Hepatocyte (in vitro differentiated cells): ENCODE results near the gene IMMP2L. TPM values are rescaled to one million over a fixed set of nuclear protein-coding genes. Genes with fewer than 3 reads are reported as not detected.
A peak's percentile ranks its signal among the peaks of the same experiment; 100 is the strongest.

Experiments
- DNase-seq: peaks from one replicate; pipeline ENCODE4 v3.0.0-alpha.2; 2016; ENCODE audit warnings: low spot score
- H2AFZ ChIP-seq: fragments of 200-600 bp; sonication (generic); 2 replicates; pipeline ENCODE4 v1.6.0; 2016; ENCODE audit warnings: antibody characterized with exemption, mild to moderate bottlenecking
- H3K27ac ChIP-seq: fragments of 200-600 bp; sonication (generic); 2 replicates; pipeline ENCODE4 v1.5.1; 2016; ENCODE audit warnings: mild to moderate bottlenecking
- H3K27me3 ChIP-seq: fragments of 200-600 bp; sonication (generic); 2 replicates; pipeline ENCODE4 v1.6.1; 2016
- H3K36me3 ChIP-seq: fragments of 200-600 bp; sonication (generic); replicated peaks from 2 replicates; pipeline ENCODE4 v1.5.1; 2016; ENCODE audit warnings: low read depth; ENCODE audit not compliant: insufficient read depth
- H3K4me1 ChIP-seq: fragments of 200-600 bp; sonication (generic); 2 replicates; pipeline ENCODE4 v1.5.1; 2016; ENCODE audit warnings: mild to moderate bottlenecking, moderate library complexity; ENCODE audit not compliant: insufficient read depth
- H3K4me2 ChIP-seq: fragments of 200-600 bp; sonication (generic); 2 replicates; pipeline ENCODE4 v1.6.0; 2016
- H3K4me3 ChIP-seq: fragments of 200-600 bp; sonication (generic); 2 replicates; pipeline ENCODE4 v1.5.1; 2016; ENCODE audit warnings: mild to moderate bottlenecking
- H3K79me2 ChIP-seq: fragments of 200-600 bp; sonication (generic); 2 replicates; pipeline ENCODE4 v1.6.0; 2017; ENCODE audit warnings: mild to moderate bottlenecking
- H3K9me2 ChIP-seq: fragments of 200-600 bp; sonication (generic); replicated peaks from 2 replicates; pipeline ENCODE4 v1.6.0; 2017; ENCODE audit warnings: mild to moderate bottlenecking; ENCODE audit not compliant: insufficient read depth
- H3K9me3 ChIP-seq: fragments of 200-600 bp; sonication (generic); 2 replicates; pipeline ENCODE4 v1.5.1; 2016; ENCODE audit warnings: low read depth, mild to moderate bottlenecking
- H4K20me1 ChIP-seq: fragments of 200-600 bp; sonication (generic); 2 replicates; pipeline ENCODE4 v1.6.0; 2016; ENCODE audit warnings: mild to moderate bottlenecking; ENCODE audit not compliant: insufficient read depth, poor library complexity, severe bottlenecking
- EZH2 ChIP-seq: fragments of 200-600 bp; sonication (generic); IDR thresholded peaks from 2 replicates; pipeline ENCODE4 v1.6.1; 2016; ENCODE audit warnings: antibody characterized with exemption, mild to moderate bottlenecking, borderline replicate concordance
- EZH2phosphoT487 ChIP-seq: fragments of 200-600 bp; sonication (generic); IDR thresholded peaks from one replicate; pipeline ENCODE4 v1.6.1; 2018; ENCODE audit warnings: antibody characterized with exemption, mild to moderate bottlenecking, low read depth, moderate library complexity; ENCODE audit not compliant: unreplicated experiment, severe bottlenecking
- WGBS: methylation state at CpG from one replicate; pipeline ENCODE4 v1.1.6; 2016; ENCODE audit warnings: low lambda C conversion rate; ENCODE audit errors: missing lambda C conversion rate; 5-methylcytosine and 5-hydroxymethylcytosine counted together
- polyA plus RNA-seq: library from polyadenylated mRNA; unstranded; fragments of >200 nt; fragmentation: Nextera tagmentation; extraction: Ambion mirVana; gene quantifications from 2 replicates; pipeline ENCODE4 v1.2.1, GENCODE V29; 2016
- total RNA-seq: library from RNA; depleted of rRNA; stranded (reverse); fragments of >200 nt; gene quantifications from 2 replicates; pipeline ENCODE4 v1.2.3, GENCODE V29; 2014
- TF ChIP-seq, protein P1 (sequence below): fragments of 200-600 bp; sonication (generic); IDR thresholded peaks from 2 replicates; pipeline ENCODE4 v1.5.1; 2016; ENCODE audit warnings: antibody characterized with exemption, mild to moderate bottlenecking; ENCODE audit not compliant: poor library complexity

The IMMP2L gene
- total and polyA plus RNA-seq, 2 experiments from 2014 or later: 13.3 to 17.6 TPM

DNA sequence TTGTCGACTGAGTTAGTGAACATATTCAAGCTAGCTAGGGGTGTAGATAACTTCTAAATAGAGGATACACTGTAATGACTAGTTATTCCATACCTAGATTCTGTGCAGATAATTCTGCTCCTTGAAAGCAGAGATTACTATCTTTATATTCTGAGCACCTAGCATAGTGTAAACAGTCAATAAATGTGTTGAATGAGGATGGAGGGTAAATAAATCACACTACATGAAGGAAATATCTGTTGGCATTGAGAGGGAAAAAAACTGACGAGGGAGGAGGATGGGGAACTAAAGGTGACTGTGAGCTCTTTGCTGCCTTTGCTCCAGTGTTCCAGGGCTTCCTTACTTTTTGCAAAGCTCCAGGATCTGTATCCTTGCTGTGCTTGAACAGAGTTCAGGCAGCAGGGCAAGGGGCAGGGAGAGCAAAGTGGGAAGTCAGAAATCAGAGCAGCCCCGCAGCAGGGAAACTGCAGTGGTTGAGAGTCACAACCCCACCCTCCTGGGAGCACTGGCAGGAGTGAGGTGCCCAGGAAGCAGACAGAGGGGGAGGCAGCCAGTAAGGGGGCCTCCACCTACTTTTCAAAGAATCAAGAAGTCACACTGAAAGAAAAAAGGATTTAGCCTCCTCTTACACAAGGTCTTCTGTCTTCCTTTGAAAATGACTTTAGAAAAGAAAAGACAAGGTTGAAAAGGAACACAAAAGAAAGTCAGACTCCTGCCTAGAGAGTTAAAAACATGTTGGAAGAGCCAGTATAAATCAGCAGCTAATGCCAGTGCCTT is 543.1 kb downstream of the IMMP2L start:
- no peak for DNase-seq
- no peaks in the 10 kb centered on the region for H3K9me2 ChIP-seq
- H3K36me3 ChIP-seq: no peaks in the 10 kb centered on the region
- H3K9me3 ChIP-seq: no peaks in the 10 kb centered on the region
- H4K20me1 ChIP-seq: no peaks in the 10 kb centered on the region
- H3K27ac ChIP-seq: no peak overlapping the region
- TF ChIP-seq EZH2phosphoT487 (no peak), EZH2 (no peak)
- TF ChIP-seq, protein P1, sequence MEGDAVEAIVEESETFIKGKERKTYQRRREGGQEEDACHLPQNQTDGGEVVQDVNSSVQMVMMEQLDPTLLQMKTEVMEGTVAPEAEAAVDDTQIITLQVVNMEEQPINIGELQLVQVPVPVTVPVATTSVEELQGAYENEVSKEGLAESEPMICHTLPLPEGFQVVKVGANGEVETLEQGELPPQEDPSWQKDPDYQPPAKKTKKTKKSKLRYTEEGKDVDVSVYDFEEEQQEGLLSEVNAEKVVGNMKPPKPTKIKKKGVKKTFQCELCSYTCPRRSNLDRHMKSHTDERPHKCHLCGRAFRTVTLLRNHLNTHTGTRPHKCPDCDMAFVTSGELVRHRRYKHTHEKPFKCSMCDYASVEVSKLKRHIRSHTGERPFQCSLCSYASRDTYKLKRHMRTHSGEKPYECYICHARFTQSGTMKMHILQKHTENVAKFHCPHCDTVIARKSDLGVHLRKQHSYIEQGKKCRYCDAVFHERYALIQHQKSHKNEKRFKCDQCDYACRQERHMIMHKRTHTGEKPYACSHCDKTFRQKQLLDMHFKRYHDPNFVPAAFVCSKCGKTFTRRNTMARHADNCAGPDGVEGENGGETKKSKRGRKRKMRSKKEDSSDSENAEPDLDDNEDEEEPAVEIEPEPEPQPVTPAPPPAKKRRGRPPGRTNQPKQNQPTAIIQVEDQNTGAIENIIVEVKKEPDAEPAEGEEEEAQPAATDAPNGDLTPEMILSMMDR: no peak
- no peaks in the 10 kb centered on the region for H3K27me3 ChIP-seq
- H3K4me2 ChIP-seq: peak overlapping the region; percentile 31
- H3K4me3 ChIP-seq: no peak overlapping the region
- no peaks in the 10 kb centered on the region for H3K4me1 ChIP-seq
- WGBS: 49% methylated on average over 3 of the region's 3 CpGs
- no peak overlapping the region for H2AFZ ChIP-seq
- no peaks in the 10 kb centered on the region for H3K79me2 ChIP-seq

DNA sequence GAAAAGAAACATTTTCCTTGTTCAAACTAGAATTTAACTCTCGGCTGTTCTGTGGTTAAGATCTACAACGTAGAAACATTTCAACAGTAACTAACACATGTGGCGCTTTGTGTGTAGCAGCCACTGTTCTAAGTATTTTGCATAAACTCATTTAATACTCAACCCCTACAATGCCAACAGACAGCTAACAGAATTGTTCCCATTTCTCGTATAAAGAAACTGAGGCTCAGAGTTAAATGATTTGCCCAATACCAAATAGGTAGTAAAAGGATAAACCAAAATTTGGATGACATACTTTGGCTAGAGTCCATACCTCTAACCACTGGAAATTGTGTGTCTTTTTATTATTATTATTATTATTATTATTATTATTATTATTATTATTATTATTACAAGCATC is 543.8 kb downstream of the IMMP2L start:
- H4K20me1 ChIP-seq: no peaks in the 10 kb centered on the region
- no peak for DNase-seq
- H2AFZ ChIP-seq: no peak overlapping the region
- no peaks in the 10 kb centered on the region for H3K9me2 ChIP-seq
- WGBS: 95% methylated on average over 4 of the region's 4 CpGs
- no peaks in the 10 kb centered on the region for H3K9me3 ChIP-seq
- no peak overlapping the region for H3K4me2 ChIP-seq
- H3K27ac ChIP-seq: no peak overlapping the region
- no peak for TF ChIP-seq EZH2phosphoT487
- TF ChIP-seq, protein P1: no peak
- no peak for TF ChIP-seq EZH2
- H3K36me3 ChIP-seq: no peaks in the 10 kb centered on the region
- H3K27me3 ChIP-seq: no peaks in the 10 kb centered on the region
- H3K4me3 ChIP-seq: no peak overlapping the region
- no peaks in the 10 kb centered on the region for H3K79me2 ChIP-seq
- no peaks in the 10 kb centered on the region for H3K4me1 ChIP-seq

GRCh38 chr7:111014079-111014478 is 548.2 kb downstream of the IMMP2L start:
- WGBS: 88% methylated on average over 6 of the region's 6 CpGs
- no peaks in the 10 kb centered on the region for H3K4me1 ChIP-seq
- no peak for DNase-seq
- no peaks in the 10 kb centered on the region for H3K36me3 ChIP-seq
- H3K4me2 ChIP-seq: no peak overlapping the region
- no peaks in the 10 kb centered on the region for H3K79me2 ChIP-seq
- TF ChIP-seq, protein P1: no peak
- TF ChIP-seq EZH2phosphoT487 (no peak), EZH2 (no peak)
- no peaks in the 10 kb centered on the region for H4K20me1 ChIP-seq
- no peaks in the 10 kb centered on the region for H3K9me3 ChIP-seq
- H3K4me3 ChIP-seq: no peak overlapping the region
- H2AFZ ChIP-seq: no peak overlapping the region
- no peak overlapping the region for H3K27ac ChIP-seq
- H3K9me2 ChIP-seq: no peaks in the 10 kb centered on the region
- no peaks in the 10 kb centered on the region for H3K27me3 ChIP-seq
